PFSK-1 (cell line): Measurements from ENCODE around the gene PLAU.
A peak's percentile ranks its signal among the peaks of the same experiment; 100 is the strongest.

Experiments used
- FOXP2 ChIP-seq: optimal IDR thresholded peaks from 2 replicates; pipeline ENCODE3; 2011; ENCODE audit warnings: borderline replicate concordance, control low read depth, inconsistent platforms; ENCODE audit not compliant: insufficient read depth; ENCODE audit errors: extremely low read length, extremely low read depth
- POLR2AphosphoS5 ChIP-seq: IDR thresholded peaks from 2 replicates; pipeline ENCODE4 v1.6.1; 2012; ENCODE audit warnings: low read depth, mild to moderate bottlenecking, control low read depth, low read length, moderate library complexity
- SIN3A ChIP-seq: IDR thresholded peaks from 2 replicates; pipeline ENCODE4 v1.6.1; 2012; ENCODE audit warnings: mild to moderate bottlenecking, low read length, moderate library complexity, borderline replicate concordance; ENCODE audit not compliant: insufficient read depth
- TAF1 ChIP-seq: IDR thresholded peaks from 2 replicates; pipeline ENCODE4 v1.6.1; 2012; ENCODE audit warnings: low read length, control low read depth, borderline replicate concordance; ENCODE audit not compliant: insufficient read depth
- TF ChIP-seq, protein P1 (sequence below), 2 experiments: IDR thresholded peaks; 2 replicates each; pipeline versions ENCODE4 v1.6.1 to v1.8.0; 2011 to 2012; ENCODE audit warnings: low read depth in 2 of 2, low read length in 2 of 2, control low read depth in 1 of 2, inconsistent platforms in 1 of 2, mild to moderate bottlenecking in 1 of 2, moderate library complexity in 1 of 2; ENCODE audit not compliant: insufficient read depth in 1 of 2

The PLAU gene

DNA sequence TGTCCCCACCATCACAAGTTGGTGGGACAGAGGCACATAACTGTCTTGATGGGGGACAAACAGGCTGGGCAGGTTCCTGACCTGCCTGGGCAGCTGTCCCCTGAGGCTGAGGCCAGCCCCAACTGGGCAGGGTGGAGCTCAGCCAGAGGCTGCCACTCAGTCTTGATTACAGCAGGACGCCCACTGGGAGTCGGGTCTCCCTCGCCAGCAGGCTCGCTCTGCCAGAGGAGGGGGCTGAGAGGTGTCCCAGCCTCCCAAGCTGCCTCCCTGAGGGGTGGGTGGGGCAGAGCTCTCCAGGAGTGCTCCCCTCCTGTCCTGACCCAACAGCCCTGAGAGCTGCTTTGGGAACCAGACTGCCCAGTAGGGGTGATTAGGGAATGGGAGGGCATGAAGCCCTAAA, 34.8 kb upstream of the PLAU start:
- TF ChIP-seq FOXP2 = no peak
- no peak for TF ChIP-seq SIN3A

DNA sequence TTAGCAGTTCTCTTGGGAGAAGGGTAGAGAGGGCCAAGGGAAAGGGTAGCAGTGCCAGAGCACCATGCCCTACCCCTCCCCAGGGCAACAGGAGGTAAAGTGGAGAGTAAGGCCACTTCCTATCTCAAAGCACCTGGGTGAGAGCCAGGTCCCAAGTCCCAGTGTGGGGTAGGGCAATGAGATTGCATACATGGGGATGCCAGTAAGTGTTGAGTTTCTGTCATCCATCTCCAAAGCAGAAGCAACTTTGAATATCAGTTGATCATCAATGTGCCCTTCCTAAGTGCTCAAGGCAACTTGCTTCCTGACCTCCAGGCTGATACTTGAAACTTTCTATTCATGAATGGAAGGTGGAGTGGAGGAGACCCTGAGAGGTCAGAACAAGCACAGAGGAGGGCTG, 34.4 kb upstream of the PLAU start:
- TF ChIP-seq SIN3A = no peak
- TF ChIP-seq, protein P1, sequence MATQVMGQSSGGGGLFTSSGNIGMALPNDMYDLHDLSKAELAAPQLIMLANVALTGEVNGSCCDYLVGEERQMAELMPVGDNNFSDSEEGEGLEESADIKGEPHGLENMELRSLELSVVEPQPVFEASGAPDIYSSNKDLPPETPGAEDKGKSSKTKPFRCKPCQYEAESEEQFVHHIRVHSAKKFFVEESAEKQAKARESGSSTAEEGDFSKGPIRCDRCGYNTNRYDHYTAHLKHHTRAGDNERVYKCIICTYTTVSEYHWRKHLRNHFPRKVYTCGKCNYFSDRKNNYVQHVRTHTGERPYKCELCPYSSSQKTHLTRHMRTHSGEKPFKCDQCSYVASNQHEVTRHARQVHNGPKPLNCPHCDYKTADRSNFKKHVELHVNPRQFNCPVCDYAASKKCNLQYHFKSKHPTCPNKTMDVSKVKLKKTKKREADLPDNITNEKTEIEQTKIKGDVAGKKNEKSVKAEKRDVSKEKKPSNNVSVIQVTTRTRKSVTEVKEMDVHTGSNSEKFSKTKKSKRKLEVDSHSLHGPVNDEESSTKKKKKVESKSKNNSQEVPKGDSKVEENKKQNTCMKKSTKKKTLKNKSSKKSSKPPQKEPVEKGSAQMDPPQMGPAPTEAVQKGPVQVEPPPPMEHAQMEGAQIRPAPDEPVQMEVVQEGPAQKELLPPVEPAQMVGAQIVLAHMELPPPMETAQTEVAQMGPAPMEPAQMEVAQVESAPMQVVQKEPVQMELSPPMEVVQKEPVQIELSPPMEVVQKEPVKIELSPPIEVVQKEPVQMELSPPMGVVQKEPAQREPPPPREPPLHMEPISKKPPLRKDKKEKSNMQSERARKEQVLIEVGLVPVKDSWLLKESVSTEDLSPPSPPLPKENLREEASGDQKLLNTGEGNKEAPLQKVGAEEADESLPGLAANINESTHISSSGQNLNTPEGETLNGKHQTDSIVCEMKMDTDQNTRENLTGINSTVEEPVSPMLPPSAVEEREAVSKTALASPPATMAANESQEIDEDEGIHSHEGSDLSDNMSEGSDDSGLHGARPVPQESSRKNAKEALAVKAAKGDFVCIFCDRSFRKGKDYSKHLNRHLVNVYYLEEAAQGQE (IDR thresholded peaks at IDR 0.05; ENCODE audit: insufficient read depth in 1 of 2, low read depth in 2 of 2, low read length in 2 of 2) = no peak
- TF ChIP-seq TAF1 = no peak
- TF ChIP-seq FOXP2 = no peak
- no peak for TF ChIP-seq POLR2AphosphoS5

DNA sequence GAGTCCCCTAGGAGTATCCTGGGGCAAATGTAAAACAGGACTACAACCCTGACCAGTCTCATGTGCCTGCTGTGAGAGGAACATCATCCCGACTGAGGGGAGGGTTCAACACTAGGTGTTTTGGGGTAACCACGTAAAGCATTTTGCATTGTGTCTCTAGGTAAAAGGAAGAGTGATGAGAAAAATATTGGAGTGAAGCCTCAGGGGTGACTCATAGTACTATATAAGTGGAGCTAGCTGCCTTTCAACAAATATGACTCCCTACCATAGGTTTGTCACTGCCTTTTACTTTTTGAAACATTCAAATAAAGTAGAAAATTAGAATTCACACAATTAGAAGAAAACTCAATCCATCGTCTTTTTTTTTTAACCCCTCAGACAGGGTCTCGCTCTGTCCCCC, 34.0 kb upstream of the PLAU start:
- TF ChIP-seq POLR2AphosphoS5 = no peak

DNA sequence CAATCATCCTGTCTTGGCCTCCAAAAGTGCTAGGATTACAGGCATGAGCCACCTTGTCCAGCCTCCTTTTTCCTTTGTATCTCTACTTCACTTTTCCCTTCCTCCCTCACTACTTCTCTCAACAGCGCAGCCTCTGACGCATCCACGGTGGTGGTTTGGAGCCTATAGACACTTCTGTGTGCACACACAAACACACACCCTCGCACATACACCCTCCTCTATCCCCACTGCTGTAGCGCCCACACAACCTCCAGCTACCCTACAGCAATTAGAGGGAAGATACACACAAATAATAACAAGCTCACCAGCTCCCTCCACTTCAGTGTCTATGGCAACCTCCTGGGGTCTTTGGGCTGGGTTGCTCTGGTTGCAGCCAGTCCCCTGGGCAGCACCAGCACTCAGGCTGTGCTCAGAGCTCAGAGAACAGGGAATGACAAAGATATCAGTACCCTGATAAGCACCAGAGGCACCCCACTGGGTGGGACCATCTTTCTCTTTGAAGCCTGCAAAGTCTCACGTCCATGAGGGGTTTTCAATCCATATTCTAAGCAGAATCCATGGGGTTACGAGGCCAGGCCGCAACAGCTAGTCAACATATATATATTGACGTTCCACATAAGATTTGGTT, 33.3 kb upstream of the PLAU start:
- TF ChIP-seq POLR2AphosphoS5 (no peak), FOXP2 (no peak), TAF1 (no peak)

DNA sequence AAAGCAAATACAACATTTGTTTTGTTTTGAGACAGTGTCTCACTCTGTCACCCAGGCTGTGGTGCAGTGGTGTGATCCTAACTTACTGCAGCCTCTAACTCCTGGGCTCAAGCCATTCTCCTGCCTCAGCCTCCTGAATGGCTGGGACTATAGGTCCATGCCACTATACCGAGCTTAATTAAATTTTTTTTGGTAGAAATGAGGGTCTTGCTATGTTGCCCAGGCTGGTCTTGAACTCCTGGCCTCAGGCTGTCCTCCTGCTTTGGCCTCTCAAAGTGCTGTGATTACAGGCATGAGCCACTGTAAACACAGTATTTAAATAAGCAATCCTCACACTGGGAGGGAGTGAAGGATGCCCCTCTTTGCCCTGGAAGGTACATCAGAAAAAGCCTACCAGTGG, 32.6 kb upstream of the PLAU start:
- TF ChIP-seq SIN3A (no peak), TAF1 (no peak), FOXP2 (no peak), POLR2AphosphoS5 (no peak)
- TF ChIP-seq, protein P1 (IDR thresholded peaks at IDR 0.05; ENCODE audit: insufficient read depth in 1 of 2, low read depth in 2 of 2, low read length in 2 of 2) = no peak

DNA sequence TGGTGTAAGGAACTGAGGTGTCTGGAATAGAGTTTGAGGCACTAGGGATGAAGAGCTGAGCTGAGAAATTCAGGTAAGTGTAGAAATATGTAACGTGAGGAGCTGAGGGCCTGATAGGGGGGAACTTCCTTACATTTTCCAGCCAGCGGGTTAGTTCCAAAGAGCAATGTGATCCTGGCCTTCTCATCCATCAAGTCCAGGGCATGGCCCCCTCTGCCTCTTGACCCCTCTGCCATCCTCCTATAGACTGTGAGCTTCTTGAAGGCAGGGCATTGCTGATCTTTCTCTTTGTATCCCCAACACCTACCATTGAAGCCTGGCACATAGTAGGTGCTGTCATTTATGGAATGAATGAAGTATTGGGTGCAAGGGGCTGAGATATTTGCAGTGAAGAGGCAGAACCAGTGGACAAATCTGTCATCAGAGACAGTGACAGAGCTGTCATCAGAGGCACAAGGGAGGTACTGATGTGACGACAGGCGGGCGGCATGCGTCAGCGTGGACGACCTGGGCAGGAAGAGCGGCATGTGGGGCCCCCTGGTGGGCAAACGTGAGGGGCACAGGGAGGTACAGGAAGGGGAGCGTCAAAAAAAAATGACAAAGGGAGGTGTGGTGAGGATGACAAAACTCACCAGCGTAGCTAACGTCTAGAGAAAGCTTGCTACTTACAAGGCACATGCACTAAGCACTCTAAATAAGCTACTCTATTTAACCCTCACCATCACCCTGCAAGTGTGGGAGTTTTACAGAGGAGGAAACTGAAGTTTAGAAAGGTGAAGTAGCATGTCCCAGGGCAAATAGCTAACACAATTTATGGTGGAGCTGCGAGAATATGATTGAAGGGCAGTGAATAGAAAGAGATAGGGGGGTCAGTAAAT, 31.4 kb upstream of the PLAU start:
- TF ChIP-seq SIN3A (no peak), TAF1 (no peak), FOXP2 (peak; percentile 79)

DNA sequence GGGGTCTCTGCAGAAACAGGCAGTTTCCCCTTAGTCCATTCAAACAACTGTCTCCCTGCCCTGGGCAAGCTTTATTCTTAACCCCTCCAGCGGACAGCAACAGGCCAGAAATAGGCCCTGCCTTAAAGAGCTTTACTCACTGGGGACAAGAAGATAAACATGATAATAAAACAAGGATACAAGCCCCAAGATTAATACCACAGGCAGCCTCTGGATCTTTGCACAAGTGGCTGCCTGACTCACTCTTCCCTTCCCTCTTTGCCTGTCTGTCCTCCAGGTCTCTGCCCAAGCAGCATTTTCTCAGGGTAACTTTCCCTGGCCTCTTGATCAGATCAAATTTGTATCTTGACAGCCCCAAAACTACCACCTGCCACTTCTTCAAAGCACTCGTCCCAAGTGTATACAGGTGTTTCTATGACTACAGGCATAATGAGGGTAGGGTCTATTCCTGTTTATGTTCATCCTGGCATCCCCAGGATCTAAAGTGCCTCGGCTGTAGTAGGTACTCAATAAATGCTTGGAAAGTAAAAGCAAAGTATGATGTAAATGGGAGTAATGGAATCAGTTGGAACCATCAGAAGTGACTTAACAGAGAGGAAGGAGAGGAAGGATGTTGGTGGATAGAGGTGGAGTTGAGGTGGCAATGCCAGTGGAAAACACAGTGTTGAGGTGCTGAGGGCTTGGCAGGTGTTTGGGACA, 29.6 kb upstream of the PLAU start:
- TF ChIP-seq TAF1 (no peak), SIN3A (no peak), POLR2AphosphoS5 (no peak), FOXP2 (no peak)
- TF ChIP-seq, protein P1 (IDR thresholded peaks at IDR 0.05; ENCODE audit: insufficient read depth in 1 of 2, low read depth in 2 of 2, low read length in 2 of 2) = no peak
